OCI-LY7 (cell line): ENCODE data around the gene LRFN2. TPM values are rescaled to one million over a fixed set of nuclear protein-coding genes. Genes with fewer than 3 reads are reported as not detected.

ENCODE experiments used
- BruUV-seq: library from RNA; stranded (reverse); fragments of 400-500 nt; replicated peaks from 2 replicates; lab custom pipeline; 2021; lab: Mats Ljungman, UMichigan
- CTCF ChIA-PET: fragments of 300-600 bp; sonication (Branson Sonifier 250); formaldehyde crosslinking; loops from one replicate; lab custom pipeline; 2022; ENCODE audit warnings: antibody characterized with exemption; ENCODE audit not compliant: unreplicated experiment; lab: Charles Lee
- POLR2A ChIA-PET: fragments of 300-600 bp; sonication (Branson Sonifier 250); formaldehyde crosslinking; loops from one replicate; lab custom pipeline; 2022; ENCODE audit warnings: antibody characterized with exemption; lab: Charles Lee
- DNase-seq: peaks from one replicate; pipeline ENCODE4 v3.0.0-alpha.2; 2015; ENCODE audit warnings: low spot score
- H2AFZ ChIP-seq: fragments of 200-600 bp; sonication (generic), shearing (Covaris generic); 2 replicates; pipeline ENCODE4 v1.6.1; 2014; ENCODE audit warnings: mild to moderate bottlenecking, antibody characterized with exemption, low read length, moderate library complexity
- H3K27ac ChIP-seq: fragments of 200-600 bp; sonication (generic); 2 replicates; pipeline ENCODE4 v1.5.1; 2014; ENCODE audit warnings: mixed run types, low read depth, mild to moderate bottlenecking, moderate library complexity, low read length, inconsistent platforms; ENCODE audit not compliant: poor library complexity, severe bottlenecking
- H3K36me3 ChIP-seq: fragments of 200-600 bp; sonication (generic); 2 replicates; pipeline ENCODE4 v1.6.1; 2014; ENCODE audit warnings: mild to moderate bottlenecking, antibody characterized with exemption, low read length, moderate library complexity, mixed read lengths; ENCODE audit not compliant: insufficient read depth
- H3K4me1 ChIP-seq: fragments of 200-600 bp; sonication (generic); 2 replicates; pipeline ENCODE4 v1.5.1; 2014; ENCODE audit warnings: mild to moderate bottlenecking, low read length; ENCODE audit not compliant: insufficient read depth, poor library complexity, severe bottlenecking
- H3K4me2 ChIP-seq: fragments of 200-600 bp; sonication (generic); 2 replicates; pipeline ENCODE4 v1.6.1; 2014; ENCODE audit warnings: mild to moderate bottlenecking, low read length
- H3K4me3 ChIP-seq: fragments of 200-600 bp; sonication (generic); 2 replicates; pipeline ENCODE4 v1.5.1; 2014; ENCODE audit warnings: mild to moderate bottlenecking, low read depth, low read length; ENCODE audit not compliant: poor library complexity, severe bottlenecking
- H3K79me2 ChIP-seq: fragments of 200-600 bp; sonication (generic); 2 replicates; pipeline ENCODE4 v1.6.1; 2016; ENCODE audit warnings: low read depth, mild to moderate bottlenecking, low read length, moderate library complexity, mixed read lengths; ENCODE audit not compliant: insufficient read depth
- H3K9me2 ChIP-seq: fragments of 200-600 bp; sonication (generic); 2 replicates; pipeline ENCODE4 v1.6.1; 2016; ENCODE audit warnings: mild to moderate bottlenecking, low read length, mixed read lengths; ENCODE audit not compliant: insufficient read depth
- H3K9me3 ChIP-seq: fragments of 200-600 bp; sonication (generic); 2 replicates; pipeline ENCODE4 v1.6.1; 2014; ENCODE audit warnings: mild to moderate bottlenecking, mixed run types, low read length, mixed read lengths
- H4K20me1 ChIP-seq: fragments of 200-600 bp; sonication (generic); 2 replicates; pipeline ENCODE4 v1.6.1; 2014; ENCODE audit warnings: mild to moderate bottlenecking, antibody characterized with exemption, low read length, moderate library complexity, mixed read lengths; ENCODE audit not compliant: insufficient read depth
- CTCF ChIP-seq: fragments of 200-600 bp; sonication (generic); conservative IDR thresholded peaks from 2 replicates; pipeline ENCODE4 v1.5.1; 2014; ENCODE audit warnings: mild to moderate bottlenecking, antibody characterized with exemption, low read length, moderate library complexity, mixed read lengths
- EZH2phosphoT487 ChIP-seq: fragments of 200-600 bp; sonication (generic); IDR thresholded peaks from 2 replicates; pipeline ENCODE4 v1.6.1; 2018; ENCODE audit warnings: low read depth, borderline replicate concordance, mild to moderate bottlenecking, mixed run types, antibody characterized with exemption, low read length, moderate library complexity, mixed read lengths
- intact Hi-C: fragments of 100-400 bp; cut with micrococcal nuclease; formaldehyde crosslinking; loops from one replicate; pipeline ENCODE4 v1.10.0; 2022; ENCODE audit not compliant: unreplicated experiment
- total RNA-seq, 2 experiments: library from RNA; depleted of rRNA in 1 of 2; stranded (reverse); fragments of >200 nt in 1 of 2; shearing (Covaris generic) in 1 of 2; gene quantifications; 2 replicates each; pipeline ENCODE4 v1.2.3, GENCODE V29; 2014 to 2022

The LRFN2 gene
- total RNA-seq, 2 experiments from 2014 or later: not detected

GRCh38 chr6:40407239-40407638, 179.9 kb downstream of the LRFN2 start:
- POLR2A ChIA-PET: interaction anchor here (0.7 kb wide), 1 partner anchor 127 kb away, joined by 3 read pairs; no protein-coding TSS in a partner anchor
- DNase-seq: no peak
- no peak overlapping the region for H3K4me2 ChIP-seq
- CTCF ChIA-PET: no interaction called here
- no peaks in the 10 kb centered on the region for H3K9me3 ChIP-seq
- intact Hi-C loops: no loop called here
- no peaks in the 10 kb centered on the region for H3K4me1 ChIP-seq
- H3K9me2 ChIP-seq: no peaks in the 10 kb centered on the region
- no peak overlapping the region for H3K4me3 ChIP-seq
- H2AFZ ChIP-seq: no peak overlapping the region
- TF ChIP-seq CTCF (no peak), EZH2phosphoT487 (no peak)
- H3K79me2 ChIP-seq: no peaks in the 10 kb centered on the region
- no TSS peak for BruUV-seq
- H4K20me1 ChIP-seq: no peaks in the 10 kb centered on the region
- no peaks in the 10 kb centered on the region for H3K36me3 ChIP-seq
- no peak overlapping the region for H3K27ac ChIP-seq

- H3K79me2 ChIP-seq: no peaks in the 10 kb centered on the region
- intact Hi-C loops: no loop called here
- POLR2A ChIA-PET: no interaction called here
- no peaks in the 10 kb centered on the region for H3K9me2 ChIP-seq
- H3K4me1 ChIP-seq: no peaks in the 10 kb centered on the region
- H3K27ac ChIP-seq: no peak overlapping the region
- no peaks in the 10 kb centered on the region for H4K20me1 ChIP-seq
- H3K9me3 ChIP-seq: no peaks in the 10 kb centered on the region
- H2AFZ ChIP-seq: no peak overlapping the region
- H3K4me3 ChIP-seq: no peak overlapping the region
- no peaks in the 10 kb centered on the region for H3K36me3 ChIP-seq
- TF ChIP-seq EZH2phosphoT487 (no peak), CTCF (no peak)
- BruUV-seq: no TSS peak
- CTCF ChIA-PET: no interaction called here
- H3K4me2 ChIP-seq: no peak overlapping the region
- DNase-seq: no peak
These were observed 181.0 kb downstream of the LRFN2 start for GRCh38 chr6:40406175-40406574.

- no peak overlapping the region for H3K4me3 ChIP-seq
- CTCF ChIA-PET: no interaction called here
- H3K27ac ChIP-seq: no peak overlapping the region
- no peaks in the 10 kb centered on the region for H3K9me3 ChIP-seq
- no peaks in the 10 kb centered on the region for H3K79me2 ChIP-seq
- H4K20me1 ChIP-seq: no peaks in the 10 kb centered on the region
- H3K36me3 ChIP-seq: no peaks in the 10 kb centered on the region
- intact Hi-C loops: no loop called here
- TF ChIP-seq EZH2phosphoT487: no peak
- no peak for TF ChIP-seq CTCF
- POLR2A ChIA-PET: no interaction called here
- no peaks in the 10 kb centered on the region for H3K4me1 ChIP-seq
- no peak overlapping the region for H2AFZ ChIP-seq
- no peaks in the 10 kb centered on the region for H3K9me2 ChIP-seq
- no peak for DNase-seq
- no TSS peak for BruUV-seq
- no peak overlapping the region for H3K4me2 ChIP-seq
These were observed 186.4 kb downstream of the LRFN2 start for GRCh38 chr6:40400738-40401137.
